H1 (cell line): ENCODE data around the gene CTDNEP1. TPM values are rescaled to one million over a fixed set of nuclear protein-coding genes. Genes with fewer than 3 reads are reported as not detected.

ENCODE experiments used
- CTCF ChIA-PET: fragments of 300-600 bp; sonication (Branson Sonifier 250); formaldehyde crosslinking; loops from one replicate; lab custom pipeline; 2021; ENCODE audit not compliant: partially characterized antibody; lab: Charles Lee
- POLR2A ChIA-PET: fragments of 300-600 bp; sonication (Branson Sonifier 250); formaldehyde crosslinking; loops from one replicate; lab custom pipeline; 2021; ENCODE audit warnings: inconsistent platforms; ENCODE audit not compliant: partially characterized antibody; lab: Charles Lee
- DNase-seq, 2 experiments: peaks; one replicate each; pipeline versions ENCODE4 v3.0.0 to v3.0.0-alpha.2; 2010 to 2022; ENCODE audit warnings: low spot score in 2 of 2, low read depth in 1 of 2, mixed read lengths in 1 of 2
- FAIRE-seq: peaks from 2 replicates; lab custom pipeline; 2011; peaks lifted over from hg19 to GRCh38; lab: Jason Lieb, UNC
- H2AFZ ChIP-seq: 2 replicates; pipeline ENCODE4 v1.8.1; 2012; ENCODE audit warnings: low read length, inconsistent platforms
- H2AK5ac ChIP-seq: 2 replicates; pipeline ENCODE4 v1.6.1; 2013; ENCODE audit warnings: low read depth, low read length
- H2BK120ac ChIP-seq: replicated peaks from 2 replicates; pipeline ENCODE3; 2013; ENCODE audit warnings: low read depth, low read length, inconsistent platforms
- H2BK12ac ChIP-seq: 2 replicates; pipeline ENCODE4 v1.6.1; 2013; ENCODE audit warnings: low read depth, low read length
- H2BK15ac ChIP-seq: 2 replicates; pipeline ENCODE4 v1.6.1; 2013; ENCODE audit warnings: low read length
- H2BK20ac ChIP-seq: 2 replicates; pipeline ENCODE4 v1.6.1; 2013; ENCODE audit warnings: low read length
- H2BK5ac ChIP-seq: 2 replicates; pipeline ENCODE4 v1.6.1; 2013; ENCODE audit warnings: low read depth, low read length
- H3K14ac ChIP-seq: 2 replicates; pipeline ENCODE4 v1.6.1; 2013; ENCODE audit warnings: inconsistent platforms; ENCODE audit not compliant: insufficient read length
- H3K18ac ChIP-seq: 2 replicates; pipeline ENCODE4 v1.6.1; 2013; ENCODE audit warnings: low read length; ENCODE audit errors: extremely low read depth
- H3K23ac ChIP-seq: 2 replicates; pipeline ENCODE4 v1.6.1; 2013; ENCODE audit warnings: inconsistent platforms; ENCODE audit not compliant: insufficient read length
- H3K23me2 ChIP-seq: 2 replicates; pipeline ENCODE4 v1.6.1; 2013; ENCODE audit warnings: low read depth, low read length
- H3K27ac ChIP-seq: 2 replicates; pipeline ENCODE4 v1.6.1; 2011; ENCODE audit warnings: low read depth, low read length, inconsistent platforms
- H3K27me3 ChIP-seq, 4 experiments: replicated peaks in 1 of 4; 1 replicate in 1 of 4; 2 replicates in 3 of 4; pipeline versions ENCODE4 v1.6.1 to v1.8.1; 2011 to 2013; ENCODE audit warnings: low read length in 3 of 4, mild to moderate bottlenecking in 3 of 4, inconsistent platforms in 2 of 4, mixed read lengths in 2 of 4, moderate library complexity in 1 of 4; ENCODE audit not compliant: control insufficient read depth in 3 of 4, insufficient read depth in 3 of 4; ENCODE audit errors: extremely low read depth in 1 of 4
- H3K36me3 ChIP-seq, 4 experiments: 2 replicates each; pipeline versions ENCODE4 v1.6.1 to v1.8.1; 2011 to 2013; ENCODE audit warnings: mild to moderate bottlenecking in 4 of 4, low read length in 3 of 4, moderate library complexity in 2 of 4, control low read depth in 1 of 4, inconsistent platforms in 1 of 4; ENCODE audit not compliant: insufficient read depth in 4 of 4, control insufficient read depth in 2 of 4
- H3K4ac ChIP-seq: replicated peaks from 2 replicates; pipeline ENCODE3; 2013; ENCODE audit warnings: low read length, low read depth, mixed read lengths, inconsistent platforms; ENCODE audit not compliant: insufficient read length
- H3K4me1 ChIP-seq, 4 experiments: replicated peaks in 1 of 4; 1 replicate in 1 of 4; 2 replicates in 3 of 4; pipeline versions ENCODE4 v1.6.1 to v1.8.1; 2011 to 2013; ENCODE audit warnings: low read length in 3 of 4, inconsistent platforms in 2 of 4, mixed read lengths in 1 of 4; ENCODE audit not compliant: insufficient read depth in 4 of 4, control insufficient read depth in 3 of 4
- H3K4me2 ChIP-seq, 2 experiments: 2 replicates each; pipeline versions ENCODE4 v1.6.1 to v1.8.1; 2011 to 2013; ENCODE audit warnings: low read depth in 2 of 2, low read length in 2 of 2, control low read depth in 1 of 2, inconsistent platforms in 1 of 2, mild to moderate bottlenecking in 1 of 2; ENCODE audit not compliant: insufficient read depth in 1 of 2
- H3K4me3 ChIP-seq, 4 experiments: fragments of 200-600, 300-600 bp in 1 of 4; sonication (generic), shearing (Covaris generic), sonication (Bioruptor Twin) in 1 of 4; 2 replicates each; pipeline versions ENCODE4 v1.5.1 to v1.8.1; 2011 to 2016; ENCODE audit warnings: low read length in 4 of 4, low read depth in 3 of 4, control low read depth in 2 of 4, inconsistent platforms in 2 of 4, mild to moderate bottlenecking in 2 of 4, mixed read lengths in 1 of 4, moderate library complexity in 1 of 4; ENCODE audit not compliant: insufficient read depth in 2 of 4; ENCODE audit errors: extremely low read depth in 1 of 4
- H3K56ac ChIP-seq: replicated peaks from 2 replicates; pipeline ENCODE3; 2013; ENCODE audit warnings: low read depth, mild to moderate bottlenecking, mixed read lengths, low read length, inconsistent platforms; ENCODE audit not compliant: insufficient read length
- H3K79me1 ChIP-seq: 2 replicates; pipeline ENCODE4 v1.6.1; 2013; ENCODE audit warnings: low read depth, low read length, control low read depth
- H3K79me2 ChIP-seq, 2 experiments: 2 replicates each; pipeline versions ENCODE4 v1.6.1 to v1.8.1; 2012 to 2013; ENCODE audit warnings: low read length in 2 of 2, mild to moderate bottlenecking in 2 of 2, inconsistent platforms in 1 of 2; ENCODE audit not compliant: insufficient read depth in 2 of 2, control insufficient read depth in 1 of 2
- H3K9ac ChIP-seq, 4 experiments: replicated peaks in 1 of 4; 1 replicate in 1 of 4; 2 replicates in 3 of 4; pipeline versions ENCODE4 v1.6.1 to v1.8.1; 2011 to 2013; ENCODE audit warnings: low read depth in 3 of 4, low read length in 3 of 4, control low read depth in 2 of 4, mild to moderate bottlenecking in 2 of 4, moderate library complexity in 2 of 4, inconsistent platforms in 1 of 4; ENCODE audit errors: extremely low read depth in 1 of 4
- H3K9me3 ChIP-seq, 2 experiments: 2 replicates each; pipeline versions ENCODE4 v1.6.1 to v1.8.1; 2012 to 2013; ENCODE audit warnings: mild to moderate bottlenecking in 2 of 2, moderate library complexity in 2 of 2, control low read depth in 1 of 2, inconsistent platforms in 1 of 2, low read depth in 1 of 2, low read length in 1 of 2, mixed read lengths in 1 of 2; ENCODE audit not compliant: insufficient read depth in 2 of 2
- H4K20me1 ChIP-seq, 2 experiments: replicated peaks in 1 of 2; 2 replicates each; pipeline versions ENCODE3 to v1.8.1; 2011 to 2013; ENCODE audit warnings: inconsistent platforms in 2 of 2, low read length in 2 of 2, mild to moderate bottlenecking in 1 of 2; ENCODE audit not compliant: insufficient read depth in 2 of 2, control insufficient read depth in 1 of 2
- H4K5ac ChIP-seq: 2 replicates; pipeline ENCODE4 v1.6.1; 2013; ENCODE audit warnings: low read length, low read depth, mixed read lengths, inconsistent platforms; ENCODE audit not compliant: insufficient read length
- H4K8ac ChIP-seq: 2 replicates; pipeline ENCODE4 v1.8.0; 2013; ENCODE audit warnings: mild to moderate bottlenecking, moderate library complexity, low read length, inconsistent platforms; ENCODE audit not compliant: insufficient read depth; ENCODE audit errors: extremely low read depth
- H4K91ac ChIP-seq: replicated peaks from 2 replicates; pipeline ENCODE3; 2013; ENCODE audit warnings: low read length, mixed read lengths, inconsistent platforms; ENCODE audit not compliant: insufficient read length
- BCL11A ChIP-seq, 2 experiments: IDR thresholded peaks; one replicate each; pipeline ENCODE4 v1.6.1; 2011; ENCODE audit warnings: low read depth in 2 of 2, low read length in 2 of 2, mild to moderate bottlenecking in 2 of 2
- MAFK ChIP-seq: IDR thresholded peaks from 2 replicates; pipeline ENCODE4 v1.6.1; 2012; ENCODE audit warnings: low read depth, mild to moderate bottlenecking, improper control_type of control experiment, low read length
- POLR2A ChIP-seq, 2 experiments: IDR thresholded peaks; 1 replicate in 1 of 2; 2 replicates in 1 of 2; pipeline ENCODE4 v1.6.1; 2011; ENCODE audit warnings: low read depth in 2 of 2, low read length in 2 of 2, mild to moderate bottlenecking in 2 of 2; ENCODE audit errors: control extremely low read depth in 1 of 2
- POLR2AphosphoS5 ChIP-seq: IDR thresholded peaks from 2 replicates; pipeline ENCODE4 v1.6.1; 2011; ENCODE audit warnings: low read depth, low read length
- SAP30 ChIP-seq: fragments of 300-600 bp; sonication (generic); IDR thresholded peaks from 2 replicates; pipeline ENCODE4 v1.7.1; 2012; ENCODE audit warnings: low read length, moderate library complexity, mild to moderate bottlenecking, inconsistent platforms; ENCODE audit not compliant: insufficient read depth, insufficient replicate concordance
- TBP ChIP-seq: IDR thresholded peaks from 2 replicates; pipeline ENCODE4 v1.6.1; 2011; ENCODE audit warnings: low read depth, low read length, improper control_type of control experiment
- TCF12 ChIP-seq: IDR thresholded peaks from 2 replicates; pipeline ENCODE4 v1.6.1; 2011; ENCODE audit warnings: low read depth, mild to moderate bottlenecking, low read length
- YY1 ChIP-seq: IDR thresholded peaks from 2 replicates; pipeline ENCODE4 v1.6.1; 2011; ENCODE audit warnings: low read depth, mild to moderate bottlenecking, low read length
- WGBS, 2 experiments: shearing (Covaris generic) in 1 of 2; methylation state at CpG; one replicate each; pipeline versions ENCODE4 v1.1.6 to v1.1.7; 2013 to 2015; ENCODE audit warnings: low lambda C conversion rate in 2 of 2, mixed read lengths in 2 of 2, inconsistent platforms in 1 of 2, low coverage in 1 of 2, missing lambda C conversion rate in 1 of 2; ENCODE audit not compliant: insufficient replicate concordance in 2 of 2, insufficient coverage in 1 of 2, insufficient read length in 1 of 2; ENCODE audit errors: extremely low coverage in 1 of 2, missing lambda C conversion rate in 1 of 2; 5-methylcytosine and 5-hydroxymethylcytosine counted together
- polyA plus RNA-seq, 7 experiments: library from polyadenylated mRNA; depleted of rRNA in 3 of 7; stranded (reverse) in 5 of 7; unstranded in 2 of 7; fragments of >200 nt in 5 of 7; fragments of 200-250 nt in 2 of 7; gene quantifications; 1 replicate in 5 of 7; 2 replicates in 1 of 7; 4 replicates in 1 of 7; pipeline versions ENCODE4 v1.2.1 to v1.2.3, GENCODE V29; 2011 to 2013; ENCODE audit warnings: missing spikeins in 2 of 7, mixed read lengths in 2 of 7
- total RNA-seq: library from RNA; stranded (reverse); fragmentation: NEBNext Ultra II Directional; extraction: Animal tissue kit (Norgen Biotek cat#: 25700); gene quantifications from 2 replicates; pipeline ENCODE4 v1.2.1, GENCODE V29; 2021
- TF ChIP-seq, protein P1 (sequence below), 3 experiments: IDR thresholded peaks; 1 replicate in 2 of 3; 2 replicates in 1 of 3; pipeline versions ENCODE4 v1.5.1 to v1.6.1; 2011; ENCODE audit warnings: low read length in 3 of 3, mild to moderate bottlenecking in 3 of 3, inconsistent platforms in 2 of 3, low read depth in 1 of 3, moderate library complexity in 1 of 3; ENCODE audit not compliant: insufficient read depth in 1 of 3; ENCODE audit errors: control extremely low read depth in 1 of 3

CTDNEP1 gene
- total and polyA plus RNA-seq, 2 of the 8 experiments (the other 6 are each of a cell fraction or from before 2014, with no cell fraction given) = 114 to 123 TPM

- Histone ChIP-seq H3K79me1 (peaks cover 8% of the 10 kb centered on the region; the same call in 1 of the 2 replicates), H3K23me2 (peaks cover 18% of the 10 kb centered on the region), H2BK12ac (no peak overlapping the region), H2AK5ac (no peak overlapping the region), H4K8ac (no peak overlapping the region), H3K4me2 (peak overlapping the region; percentile 92 to 93; a peak in 3 of 4 replicates), H2AFZ (no peak overlapping the region), H3K36me3 (peaks cover 12 to 45% (median 30%) of the 10 kb centered on the region in 4 experiments; a peak in 7 of 8 replicates), H2BK5ac (no peak overlapping the region), H3K18ac (no peak overlapping the region), H3K4me1 (peaks cover 5 to 20% (median 12%) of the 10 kb centered on the region in 4 experiments; a peak in 6 of 7 replicates), H3K23ac (no peak overlapping the region), H3K27ac (no peak overlapping the region; the same call in 1 of the 2 replicates), H4K20me1 (peaks cover 10 to 15% of the 10 kb centered on the region in 2 experiments), H3K9ac (no peak overlapping the region), H4K91ac (no peak overlapping the region), H2BK120ac (no peak overlapping the region), H2BK15ac (no peak overlapping the region), H3K4ac (no peak overlapping the region), H3K4me3 (peak overlapping the region; percentile 19 to 90 (median 77); a peak in 3 of 8 replicates), H3K79me2 (peaks cover 0 to 48% of the 10 kb centered on the region in 2 experiments; a peak in 2 of 4 replicates), H2BK20ac (no peak overlapping the region), H3K27me3 (no peaks in the 10 kb centered on the region), H3K56ac (no peak overlapping the region), H4K5ac (no peak overlapping the region), H3K14ac (no peak overlapping the region), H3K9me3 (no peaks in the 10 kb centered on the region)
- TF ChIP-seq POLR2A (IDR thresholded peaks at IDR 0.05; ENCODE audit: control extremely low read depth in 1 of 2, low read depth in 2 of 2, low read length in 2 of 2) = no peak
- no peak for TF ChIP-seq BCL11A (IDR thresholded peaks at IDR 0.05; ENCODE audit: low read depth in 2 of 2, low read length in 2 of 2)
- TF ChIP-seq, protein P1, sequence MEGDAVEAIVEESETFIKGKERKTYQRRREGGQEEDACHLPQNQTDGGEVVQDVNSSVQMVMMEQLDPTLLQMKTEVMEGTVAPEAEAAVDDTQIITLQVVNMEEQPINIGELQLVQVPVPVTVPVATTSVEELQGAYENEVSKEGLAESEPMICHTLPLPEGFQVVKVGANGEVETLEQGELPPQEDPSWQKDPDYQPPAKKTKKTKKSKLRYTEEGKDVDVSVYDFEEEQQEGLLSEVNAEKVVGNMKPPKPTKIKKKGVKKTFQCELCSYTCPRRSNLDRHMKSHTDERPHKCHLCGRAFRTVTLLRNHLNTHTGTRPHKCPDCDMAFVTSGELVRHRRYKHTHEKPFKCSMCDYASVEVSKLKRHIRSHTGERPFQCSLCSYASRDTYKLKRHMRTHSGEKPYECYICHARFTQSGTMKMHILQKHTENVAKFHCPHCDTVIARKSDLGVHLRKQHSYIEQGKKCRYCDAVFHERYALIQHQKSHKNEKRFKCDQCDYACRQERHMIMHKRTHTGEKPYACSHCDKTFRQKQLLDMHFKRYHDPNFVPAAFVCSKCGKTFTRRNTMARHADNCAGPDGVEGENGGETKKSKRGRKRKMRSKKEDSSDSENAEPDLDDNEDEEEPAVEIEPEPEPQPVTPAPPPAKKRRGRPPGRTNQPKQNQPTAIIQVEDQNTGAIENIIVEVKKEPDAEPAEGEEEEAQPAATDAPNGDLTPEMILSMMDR (IDR thresholded peaks at IDR 0.05; ENCODE audit: control extremely low read depth in 1 of 3, insufficient read depth in 1 of 3, low read depth in 1 of 3, low read length in 3 of 3) = no peak
- TF ChIP-seq TBP = no peak
- no peak for TF ChIP-seq SAP30
- no peak for TF ChIP-seq TCF12
- TF ChIP-seq POLR2AphosphoS5 = no peak
- TF ChIP-seq YY1 = no peak
- TF ChIP-seq MAFK = no peak
- CTCF ChIA-PET = interaction anchor here (0.8 to 6.4 kb wide), 4 partner anchors 20 to 208 kb away, joined by 3 to 46 read pairs (median 14); partner anchors contain the start of genes ACADVL and DLG4
- 84% methylated on average over 4 of the region's 4 CpGs; no CpG with 5 or more reads in 1 of the 2 experiments for WGBS, 2 experiments
- no peak for DNase-seq
- POLR2A ChIA-PET = interaction anchor here (0.9 to 19.7 kb wide), 10 partner anchors 8 to 84 kb away, joined by 3 to 386 read pairs (median 8); partner anchors contain the start of genes ACADVL, CLDN7, CTDNEP1 and DLG4
- no peak for FAIRE-seq
These were observed 11.2 kb downstream of the CTDNEP1 start for GRCh38 chr17:7240375-7240774.
